Stimulated activated naive B cell treated with anti-CD40 and anti-IgM and Interleukin-4, amounts not matched to agents 10 μg/mL and 1 μg/mL and 100 μg/mL, for 72 hours (primary cell): Measurements from ENCODE around the gene ST3GAL5.
"Not testable (repeated sequence)": the region's sequence is repeated elsewhere in the genome, so short reads cannot be mapped to it uniquely, and the experiment has no call there.

Experiments
- ATAC-seq, 2 donors: fragments of 150-1000 bp; cut with Tn5 transposase; replicated peaks; 2 replicates each; pipeline ENCODE4 v1.10.0; 2021; ENCODE audit warnings: moderate library complexity in 1 of 2
- DNase-seq: peaks from one replicate; pipeline ENCODE4 v3.0.0; 2021
- H3K27ac Mint-ChIP-seq: one replicate; pipeline ENCODE4 v1.8.0; 2022; ENCODE audit warnings: mild to moderate bottlenecking, mixed read lengths
- H3K27me3 Mint-ChIP-seq, 2 donors: one replicate each; pipeline ENCODE4 v1.8.0; 2022; ENCODE audit warnings: mixed read lengths in 2 of 2
- H3K36me3 Mint-ChIP-seq, 2 donors: one replicate each; pipeline ENCODE4 v1.8.0; 2022; ENCODE audit warnings: mixed read lengths in 2 of 2, mild to moderate bottlenecking in 1 of 2
- H3K4me1 Mint-ChIP-seq, 2 donors: one replicate each; pipeline ENCODE4 v1.8.0; 2022; ENCODE audit warnings: mixed read lengths in 2 of 2, mild to moderate bottlenecking in 1 of 2
- H3K4me3 Mint-ChIP-seq, 2 donors: one replicate each; pipeline ENCODE4 v1.8.0; 2022; ENCODE audit warnings: mild to moderate bottlenecking in 2 of 2, mixed read lengths in 2 of 2, moderate library complexity in 1 of 2
- H3K9me3 Mint-ChIP-seq, 2 donors: one replicate each; pipeline ENCODE4 v1.8.0; 2022; ENCODE audit warnings: mixed read lengths in 2 of 2, mild to moderate bottlenecking in 1 of 2

The ST3GAL5 gene

GRCh38 chr2:85909005-85909404 lies 20.2 kb upstream of the ST3GAL5 start:
- no peak for ATAC-seq
- H3K4me3 Mint-ChIP-seq, result no peak overlapping the region
- no peak for DNase-seq
- peaks cover 12 to 13% of the 10 kb centered on the region in 2 donors for H3K4me1 Mint-ChIP-seq
- H3K36me3 Mint-ChIP-seq, result peaks cover 0 to 6% of the 10 kb centered on the region in 2 donors
- no peaks in the 10 kb centered on the region for H3K9me3 Mint-ChIP-seq
- no peak overlapping the region for H3K27ac Mint-ChIP-seq
- no peaks in the 10 kb centered on the region for H3K27me3 Mint-ChIP-seq

- Mint-ChIP-seq H3K27ac (no peak overlapping the region), H3K9me3 (no peaks in the 10 kb centered on the region), H3K36me3 (peaks cover 0 to 6% of the 10 kb centered on the region in 2 donors), H3K4me1 (peaks cover 8 to 11% of the 10 kb centered on the region in 2 donors), H3K4me3 (no peak overlapping the region), H3K27me3 (no peaks in the 10 kb centered on the region)
- ATAC-seq (no peak), DNase-seq (no peak)
Observed at GRCh38 chr2:85908506-85908905, 19.7 kb upstream of the ST3GAL5 start.

- Mint-ChIP-seq H3K36me3 (peaks cover 0 to 6% of the 10 kb centered on the region in 2 donors), H3K4me1 (peaks cover 8 to 11% of the 10 kb centered on the region in 2 donors), H3K27ac (no peak overlapping the region), H3K27me3 (no peaks in the 10 kb centered on the region), H3K4me3 (no peak overlapping the region), H3K9me3 (no peaks in the 10 kb centered on the region)
- no peak for DNase-seq
- ATAC-seq, result no peak
Observed at GRCh38 chr2:85907671-85908157, 18.9 kb upstream of the ST3GAL5 start.

- no peaks in the 10 kb centered on the region for H3K27me3 Mint-ChIP-seq
- H3K9me3 Mint-ChIP-seq, result no peaks in the 10 kb centered on the region
- no peak for ATAC-seq
- peaks cover 1 to 6% of the 10 kb centered on the region in 2 donors for H3K36me3 Mint-ChIP-seq
- H3K27ac Mint-ChIP-seq, result no peak overlapping the region
- DNase-seq, result no peak
- H3K4me3 Mint-ChIP-seq, result no peak overlapping the region
- H3K4me1 Mint-ChIP-seq, result peaks cover 8 to 11% of the 10 kb centered on the region in 2 donors
Observed at GRCh38 chr2:85906748-85907147, 18.0 kb upstream of the ST3GAL5 start.

GRCh38 chr2:85905891-85906290 lies 17.1 kb upstream of the ST3GAL5 start:
- ATAC-seq (no peak), DNase-seq (no peak)
- H3K9me3 Mint-ChIP-seq, result no peaks in the 10 kb centered on the region
- peaks cover 4 to 7% of the 10 kb centered on the region in 2 donors for H3K4me1 Mint-ChIP-seq
- peaks cover 1 to 6% of the 10 kb centered on the region in 2 donors for H3K36me3 Mint-ChIP-seq
- no peaks in the 10 kb centered on the region for H3K27me3 Mint-ChIP-seq
- no peak overlapping the region for H3K4me3 Mint-ChIP-seq
- H3K27ac Mint-ChIP-seq, result no peak overlapping the region

GRCh38 chr2:85905187-85905666 lies 16.4 kb upstream of the ST3GAL5 start:
- DNase-seq (no peak), ATAC-seq (no peak)
- H3K36me3 Mint-ChIP-seq, result peaks cover 1 to 6% of the 10 kb centered on the region in 2 donors
- no peak overlapping the region for H3K4me3 Mint-ChIP-seq
- no peaks in the 10 kb centered on the region for H3K27me3 Mint-ChIP-seq
- H3K4me1 Mint-ChIP-seq, result peaks cover 0 to 4% of the 10 kb centered on the region in 2 donors
- H3K9me3 Mint-ChIP-seq, result no peaks in the 10 kb centered on the region
- no peak overlapping the region for H3K27ac Mint-ChIP-seq

- ATAC-seq (no peak), DNase-seq (no peak)
- peaks cover 0 to 4% of the 10 kb centered on the region in 2 donors for H3K4me1 Mint-ChIP-seq
- no peak overlapping the region for H3K4me3 Mint-ChIP-seq
- H3K36me3 Mint-ChIP-seq, result peaks cover 1 to 6% of the 10 kb centered on the region in 2 donors
- H3K9me3 Mint-ChIP-seq, result no peaks in the 10 kb centered on the region
- no peak overlapping the region for H3K27ac Mint-ChIP-seq
- H3K27me3 Mint-ChIP-seq, result no peaks in the 10 kb centered on the region
Observed at GRCh38 chr2:85903849-85904248, 15.1 kb upstream of the ST3GAL5 start.

GRCh38 chr2:85902496-85902895 lies 13.7 kb upstream of the ST3GAL5 start:
- Mint-ChIP-seq H3K27ac (no peak overlapping the region), H3K4me3 (no peak overlapping the region), H3K36me3 (peaks cover 4 to 16% of the 10 kb centered on the region in 2 donors), H3K9me3 (peaks cover 6 to 10% of the 10 kb centered on the region in 2 donors), H3K4me1 (peaks cover 0 to 4% of the 10 kb centered on the region in 2 donors), H3K27me3 (no peaks in the 10 kb centered on the region)
- no peak for ATAC-seq
- DNase-seq, result no peak

- Mint-ChIP-seq H3K27ac (no peak overlapping the region), H3K4me1 (peaks cover 0 to 4% of the 10 kb centered on the region in 2 donors), H3K27me3 (no peaks in the 10 kb centered on the region), H3K36me3 (peaks cover 4 to 19% of the 10 kb centered on the region in 2 donors), H3K9me3 (peaks cover 8 to 13% of the 10 kb centered on the region in 2 donors), H3K4me3 (no peak overlapping the region)
- no peak for ATAC-seq
- no peak for DNase-seq
Observed at GRCh38 chr2:85901155-85901554, 12.4 kb upstream of the ST3GAL5 start.

- H3K4me1 Mint-ChIP-seq, result peaks cover 0 to 4% of the 10 kb centered on the region in 2 donors
- peaks cover 8 to 21% of the 10 kb centered on the region in 2 donors for H3K36me3 Mint-ChIP-seq
- H3K27me3 Mint-ChIP-seq, result no peaks in the 10 kb centered on the region
- peaks cover 9 to 13% of the 10 kb centered on the region in 2 donors for H3K9me3 Mint-ChIP-seq
- H3K4me3 Mint-ChIP-seq, result no peak overlapping the region
- ATAC-seq (no peak), DNase-seq (no peak)
- H3K27ac Mint-ChIP-seq, result no peak overlapping the region
Observed at GRCh38 chr2:85900366-85900765, 11.6 kb upstream of the ST3GAL5 start.

- Mint-ChIP-seq H3K27me3 (no peaks in the 10 kb centered on the region), H3K4me1 (peaks cover 0 to 4% of the 10 kb centered on the region in 2 donors), H3K36me3 (peaks cover 12 to 27% of the 10 kb centered on the region in 2 donors), H3K9me3 (peaks cover 13 to 18% of the 10 kb centered on the region in 2 donors), H3K4me3 (no peak overlapping the region), H3K27ac (no peak overlapping the region)
- ATAC-seq (no peak), DNase-seq (no peak)
Observed at GRCh38 chr2:85899849-85900248, 11.1 kb upstream of the ST3GAL5 start.

GRCh38 chr2:85899284-85899683 lies 10.5 kb upstream of the ST3GAL5 start:
- no peaks in the 10 kb centered on the region for H3K27me3 Mint-ChIP-seq
- H3K9me3 Mint-ChIP-seq, result peaks cover 16 to 23% of the 10 kb centered on the region in 2 donors
- peaks cover 12 to 28% of the 10 kb centered on the region in 2 donors for H3K36me3 Mint-ChIP-seq
- DNase-seq (no peak), ATAC-seq (no peak)
- no peak overlapping the region for H3K4me3 Mint-ChIP-seq
- H3K27ac Mint-ChIP-seq, result no peak overlapping the region
- peaks cover 0 to 4% of the 10 kb centered on the region in 2 donors for H3K4me1 Mint-ChIP-seq

- ATAC-seq, result no peak
- DNase-seq, result no peak
- Mint-ChIP-seq H3K4me3 (no peak overlapping the region), H3K27ac (no peak overlapping the region), H3K27me3 (no peaks in the 10 kb centered on the region), H3K9me3 (peaks cover 18 to 25% of the 10 kb centered on the region in 2 donors), H3K36me3 (peaks cover 15 to 31% of the 10 kb centered on the region in 2 donors), H3K4me1 (peaks cover 0 to 6% of the 10 kb centered on the region in 2 donors)
Observed at GRCh38 chr2:85898881-85899280, 10.1 kb upstream of the ST3GAL5 start.

GRCh38 chr2:85894554-85895278 lies 5.9 kb upstream of the ST3GAL5 start:
- H3K4me1 Mint-ChIP-seq, result peaks cover 19 to 28% of the 10 kb centered on the region in 2 donors

More at GRCh38 chr2:85894554-85895278, 5.9 kb upstream of the ST3GAL5 start:
- H3K27ac Mint-ChIP-seq, H3K4me3 Mint-ChIP-seq, H3K27me3 Mint-ChIP-seq, DNase-seq: not testable (repeated sequence)
- Mint-ChIP-seq H3K36me3 (peaks cover 17 to 42% of the 10 kb centered on the region in 2 donors), H3K9me3 (peaks cover 21 to 25% of the 10 kb centered on the region in 2 donors)
- peak; percentile 25 to 57 for ATAC-seq
